Superior temporal gyrus (tissue), 1 donor: Measurements from ENCODE around the gene TES.
"Not testable (repeated sequence)": the region's sequence is repeated elsewhere in the genome, so short reads cannot be mapped to it uniquely, and the experiment has no call there.

Experiments used
- DNase-seq: peaks from one replicate; pipeline ENCODE4 v3.0.0-alpha.2; 2016; ENCODE audit errors: extremely low spot score

Gene TES

GRCh38 chr7:116284390-116284789 is 74.1 kb downstream of the TES start:
- no peak for DNase-seq

GRCh38 chr7:116285252-116285651 is 74.9 kb downstream of the TES start:
- no peak for DNase-seq

GRCh38 chr7:116290740-116291139 is 80.4 kb downstream of the TES start:
- no peak for DNase-seq

GRCh38 chr7:116291937-116292336 is 81.6 kb downstream of the TES start:
- DNase-seq = no peak

GRCh38 chr7:116292381-116292780 is 82.0 kb downstream of the TES start:
- DNase-seq = no peak

- no peak for DNase-seq
Observed at GRCh38 chr7:116293139-116293538, 82.8 kb downstream of the TES start.

GRCh38 chr7:116293633-116294032 is 83.3 kb downstream of the TES start:
- no peak for DNase-seq

GRCh38 chr7:116295903-116296302 is 85.6 kb downstream of the TES start:
- DNase-seq = not testable (repeated sequence)

GRCh38 chr7:116298055-116298454 is 87.7 kb downstream of the TES start:
- DNase-seq = no peak

- DNase-seq = no peak
Observed at GRCh38 chr7:116298576-116298975, 88.2 kb downstream of the TES start.

- no peak for DNase-seq
Observed at GRCh38 chr7:116305485-116306408, 95.4 kb downstream of the TES start.

- no peak for DNase-seq
Observed at GRCh38 chr7:116306409-116307048, 96.2 kb downstream of the TES start.

GRCh38 chr7:116307253-116307652 is 96.9 kb downstream of the TES start:
- DNase-seq = no peak
